ENCODE data around the gene GSTK1.
A peak's percentile ranks its signal among the peaks of the same experiment; 100 is the strongest.
"Not testable (repeated sequence)": the region's sequence is repeated elsewhere in the genome, so short reads cannot be mapped to it uniquely, and the experiment has no call there.

GSTK1 gene

DNA sequence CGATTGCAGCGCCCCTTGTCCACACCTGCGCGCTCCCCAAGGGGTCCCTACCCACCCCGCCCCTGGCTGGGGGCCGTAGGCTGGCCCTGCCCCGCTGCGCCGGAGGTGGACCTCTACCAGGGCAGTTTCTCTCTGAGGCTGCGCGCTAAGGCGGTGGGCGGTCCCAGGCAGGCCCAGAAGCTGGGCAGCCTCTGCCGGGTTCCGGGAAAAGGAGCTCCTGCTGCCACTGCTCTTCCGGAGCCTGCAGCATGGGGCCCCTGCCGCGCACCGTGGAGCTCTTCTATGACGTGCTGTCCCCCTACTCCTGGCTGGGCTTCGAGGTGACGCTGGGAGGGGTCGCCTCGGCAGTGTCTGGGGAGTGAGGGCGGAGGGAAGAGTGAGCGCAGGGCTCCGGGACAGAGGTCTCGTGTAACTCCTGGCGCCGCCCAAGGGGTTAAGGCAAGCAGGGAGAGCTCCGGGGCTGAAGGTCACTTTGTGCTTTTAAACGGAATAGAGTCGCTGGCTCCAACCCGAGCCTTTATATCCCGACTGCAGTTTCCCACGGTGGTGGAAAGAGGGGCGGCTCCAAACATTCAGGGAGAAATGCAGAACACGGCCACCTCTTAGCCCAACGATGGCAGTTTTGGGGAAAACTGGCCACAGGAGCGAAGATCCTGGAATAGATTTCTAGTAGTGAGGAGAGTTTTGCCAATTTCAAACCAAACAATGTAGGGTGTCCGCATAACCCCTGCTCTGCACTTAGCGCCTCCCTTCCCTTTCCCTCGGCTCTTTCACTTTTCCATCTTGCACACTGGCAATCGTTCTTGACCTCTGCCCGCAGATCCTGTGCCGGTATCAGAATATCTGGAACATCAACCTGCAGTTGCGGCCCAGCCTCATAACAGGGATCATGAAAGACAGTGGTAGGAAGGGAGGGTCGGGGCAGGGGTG, at the start of gene GSTK1:
GSTK1 (plus strand) TSS at position 176 of the 930 bp plus-strand sequence; CDS start at position 249, 73 bp downstream.
- DNase-seq (ENCODE audit: low spot score): peak; percentile 87

- DNase-seq (ENCODE audit: low spot score): not testable (repeated sequence)
These were observed 49.8 kb upstream of the GSTK1 start for GRCh38 chr7:143213478-143213877.

GRCh38 chr7:143214789-143215679, 48.2 kb upstream of the GSTK1 start:
- peak; percentile 64 for DNase-seq (ENCODE audit: low spot score)

DNA sequence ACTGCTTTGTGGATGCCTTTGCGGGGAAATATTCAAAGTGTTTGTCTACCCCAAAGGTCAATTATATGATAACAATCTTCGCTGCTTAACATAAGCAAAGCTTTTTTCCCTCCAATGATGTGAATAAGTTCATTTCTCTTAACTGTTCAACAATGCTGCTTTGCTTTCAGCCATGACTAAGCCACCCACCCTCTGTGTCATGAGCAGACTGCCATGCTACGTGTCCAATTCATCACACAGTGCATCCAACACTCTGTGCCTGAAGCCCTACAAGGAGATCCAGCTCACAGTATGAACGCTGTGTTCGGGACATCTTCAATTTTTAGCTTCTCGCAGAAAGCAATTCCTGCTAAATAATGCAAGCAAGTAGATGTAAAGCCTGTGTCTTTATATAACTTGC, 47.1 kb upstream of the GSTK1 start:
- DNase-seq (ENCODE audit: low spot score): no peak

- no peak for DNase-seq (ENCODE audit: low spot score)
These were observed 46.6 kb upstream of the GSTK1 start for GRCh38 chr7:143216686-143217085.

- DNase-seq (ENCODE audit: low spot score): no peak
These were observed 45.4 kb upstream of the GSTK1 start for GRCh38 chr7:143217806-143218205.

GRCh38 chr7:143221286-143221685, 42.0 kb upstream of the GSTK1 start:
- no peak for DNase-seq (ENCODE audit: low spot score)

DNA sequence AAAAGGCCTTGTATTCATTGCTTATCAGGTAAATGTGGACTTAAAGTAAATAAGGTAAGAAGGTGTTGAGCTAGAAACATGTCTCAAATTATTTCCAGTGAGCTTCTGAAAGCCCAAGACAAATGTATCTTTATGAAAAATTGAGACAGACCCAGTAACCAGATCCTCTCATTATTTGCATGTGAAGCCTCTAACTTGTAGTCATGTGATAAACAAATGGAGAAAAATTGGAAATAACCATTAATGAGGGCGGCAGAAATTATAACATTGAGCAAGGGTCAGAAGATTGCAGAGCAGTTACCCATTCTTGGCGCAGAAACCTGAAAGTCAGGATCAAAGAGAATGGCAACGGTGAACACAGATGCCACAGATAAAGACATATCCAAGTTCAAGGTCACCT, 41.5 kb upstream of the GSTK1 start, which contains the start of gene TAS2R40:
TAS2R40 (plus strand) TSS at position 301 of the 400 bp plus-strand sequence; CDS start at position 343, 42 bp downstream.
- DNase-seq (ENCODE audit: low spot score): no peak

DNA sequence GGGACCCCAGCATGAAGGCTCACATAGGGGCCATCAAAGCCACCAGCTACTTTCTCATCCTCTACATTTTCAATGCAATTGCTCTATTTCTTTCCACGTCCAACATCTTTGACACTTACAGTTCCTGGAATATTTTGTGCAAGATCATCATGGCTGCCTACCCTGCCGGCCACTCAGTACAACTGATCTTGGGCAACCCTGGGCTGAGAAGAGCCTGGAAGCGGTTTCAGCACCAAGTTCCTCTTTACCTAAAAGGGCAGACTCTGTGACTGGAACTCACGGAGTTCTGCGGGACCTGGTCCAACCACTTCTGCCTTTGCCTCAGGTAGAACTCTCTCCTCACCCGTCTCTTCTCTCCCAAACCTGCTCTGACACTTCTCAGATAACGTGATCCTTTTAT, 40.5 kb upstream of the GSTK1 start:
- DNase-seq (ENCODE audit: low spot score): no peak

DNA sequence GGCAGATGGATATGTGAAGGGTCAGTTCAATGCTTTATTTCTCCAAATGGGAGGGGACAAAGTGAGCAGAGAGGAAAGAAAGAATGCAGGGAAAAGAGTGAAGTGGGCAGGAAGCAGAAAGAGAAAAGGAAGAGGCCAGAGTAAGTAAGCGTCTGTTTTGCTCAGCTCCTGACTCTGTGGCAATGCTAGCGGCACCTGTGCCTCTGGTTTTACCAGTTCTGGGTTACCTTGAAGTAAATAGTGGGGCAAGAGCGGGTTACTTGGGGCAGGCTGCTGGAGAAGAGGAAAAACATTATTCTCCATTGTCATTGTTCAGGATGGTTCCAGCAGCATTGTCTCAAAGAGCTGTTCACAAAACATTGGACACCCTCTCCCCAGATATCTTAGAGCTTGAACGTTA, 39.5 kb upstream of the GSTK1 start:
- no peak for DNase-seq (ENCODE audit: low spot score)

DNA sequence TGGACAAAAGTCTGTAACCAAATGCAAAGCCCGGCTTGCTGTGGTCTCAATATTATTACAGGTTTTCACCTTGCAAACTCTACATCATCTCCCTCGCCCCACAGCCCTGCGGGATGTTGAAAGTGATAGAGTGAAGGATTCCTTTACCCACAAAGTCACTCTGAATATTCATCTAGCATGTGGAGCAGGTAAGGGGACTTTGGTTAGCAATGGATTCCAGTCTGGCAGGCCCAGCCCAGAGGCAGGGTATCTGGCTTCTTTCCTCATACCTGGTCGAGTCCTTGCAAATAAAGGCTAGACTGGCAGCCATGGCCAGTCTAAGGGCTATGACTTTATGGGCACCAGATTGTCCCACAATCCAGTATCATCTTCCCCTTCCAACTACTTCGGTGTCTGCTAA, 38.2 kb upstream of the GSTK1 start:
- no peak for DNase-seq (ENCODE audit: low spot score)

DNA sequence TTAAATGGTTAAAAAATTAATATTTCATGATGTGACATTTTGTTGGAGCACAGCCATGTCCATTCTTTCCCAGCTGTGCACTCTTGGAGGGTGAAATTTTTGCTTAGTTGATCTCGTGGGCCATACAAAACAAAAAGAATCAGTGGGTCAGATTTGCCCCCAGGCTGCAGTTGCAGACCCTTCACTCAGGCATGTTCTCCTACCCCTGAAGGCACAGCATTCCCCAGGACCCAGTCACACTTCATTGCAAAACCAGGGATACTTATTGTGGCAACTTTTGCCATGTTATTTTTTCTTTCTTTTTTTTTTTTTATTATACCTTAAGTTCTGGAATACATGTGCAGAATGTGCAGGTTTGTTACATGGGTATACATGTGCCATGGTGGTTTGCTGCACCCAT, 35.4 kb upstream of the GSTK1 start:
- DNase-seq (ENCODE audit: low spot score): no peak

DNA sequence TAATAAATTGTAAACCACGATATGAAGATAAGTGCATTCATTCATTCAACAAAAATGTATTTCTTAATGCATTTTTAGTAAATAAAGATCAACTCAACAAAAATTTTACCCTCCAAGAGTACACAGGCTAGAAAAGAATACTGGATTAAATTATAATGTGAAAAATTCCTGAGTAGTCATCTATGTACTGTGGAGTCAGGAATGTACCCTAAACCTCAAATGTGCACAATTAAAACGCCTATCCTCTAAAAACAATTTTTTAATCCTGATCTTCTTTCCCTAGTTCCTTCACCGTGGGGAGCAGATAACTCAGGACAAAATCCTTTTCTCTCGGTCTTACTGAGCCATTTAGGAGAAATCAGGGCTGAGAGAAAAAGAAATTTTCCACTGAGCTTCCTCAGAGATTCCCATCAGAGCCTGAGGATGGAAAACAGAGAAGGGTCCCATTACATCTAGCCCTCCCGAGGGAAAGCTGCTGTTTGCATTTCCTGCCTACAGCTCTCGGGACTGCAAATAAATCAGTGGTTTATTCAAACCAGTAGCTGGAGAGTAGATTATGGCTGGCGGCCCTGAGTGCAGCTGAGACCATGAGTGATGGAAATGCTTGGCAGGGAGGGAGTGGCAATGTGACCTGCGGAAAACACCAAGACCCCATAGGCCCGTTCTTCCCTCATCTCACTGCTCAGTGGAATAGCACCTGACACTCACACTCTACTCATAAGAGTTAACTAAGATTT, 34.0 kb upstream of the GSTK1 start:
- DNase-seq (ENCODE audit: low spot score): no peak

- DNase-seq (ENCODE audit: low spot score): no peak
These were observed 32.4 kb upstream of the GSTK1 start for GRCh38 chr7:143230602-143231457.

- no peak for DNase-seq (ENCODE audit: low spot score)
These were observed 29.3 kb upstream of the GSTK1 start for GRCh38 chr7:143233816-143234532.

- DNase-seq (ENCODE audit: low spot score): no peak
These were observed 28.7 kb upstream of the GSTK1 start for GRCh38 chr7:143234533-143234875.

DNA sequence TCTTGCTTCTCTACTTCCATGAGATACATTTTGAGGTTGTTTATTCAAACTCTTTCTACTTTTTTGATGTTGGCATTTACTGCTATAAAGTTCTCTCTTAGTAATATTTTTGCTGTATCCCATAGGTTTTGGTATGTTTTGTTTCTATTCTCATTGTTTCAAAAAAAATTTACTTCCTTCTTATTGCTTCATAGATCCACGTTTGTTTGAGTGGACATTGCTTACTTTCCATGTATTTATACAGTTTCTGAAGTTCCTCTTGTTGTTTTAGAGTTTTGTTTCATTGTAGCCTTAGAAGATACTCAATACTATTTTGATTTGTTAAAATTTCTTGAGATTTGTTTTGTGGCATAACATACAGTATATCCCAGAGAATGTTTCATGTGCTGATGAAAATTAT, 27.7 kb upstream of the GSTK1 start:
- DNase-seq (ENCODE audit: low spot score): no peak

GRCh38 chr7:143236408-143236990, 26.7 kb upstream of the GSTK1 start:
- no peak for DNase-seq (ENCODE audit: low spot score)

GRCh38 chr7:143237366-143237765, 25.9 kb upstream of the GSTK1 start:
- DNase-seq (ENCODE audit: low spot score): no peak
